ENCODE measurements around the gene EFNB3. TPM values are rescaled to one million over a fixed set of nuclear protein-coding genes. Genes with fewer than 3 reads are reported as not detected.
A peak's percentile ranks its signal among the peaks of the same experiment; 100 is the strongest.

The EFNB3 gene
- total and polyA plus RNA-seq, 12 donors: 0.26 to 4.3 (median 1.2) TPM; not detected in 1

- intact Hi-C loops (cut with DNase I): no loop called here
- no peak overlapping the region for H3K4me3 ChIP-seq
- H3K27ac ChIP-seq: no peak overlapping the region
- H3K9me3 ChIP-seq (replicated peaks in 1 of 3): no peaks in the 10 kb centered on the region
- WGBS, 4 donors: 78 to 91% (median 85%) methylated on average over 5 of the region's 5 CpGs
- no peak for DNase-seq
- no peaks in the 10 kb centered on the region for H3K4me1 ChIP-seq (replicated peaks in 1 of 2)
- H3K36me3 ChIP-seq (replicated peaks in 1 of 2): peaks cover 0 to 37% of the 10 kb centered on the region in 2 donors
- no peak for TF ChIP-seq POLR2A (IDR thresholded peaks at IDR 0.05)
- no peak for TF ChIP-seq CTCF (IDR thresholded peaks at IDR 0.05)
- no peaks in the 10 kb centered on the region for H3K27me3 ChIP-seq
Observed at GRCh38 chr17:7676533-7676932, 28.5 kb upstream of the EFNB3 start.

- H3K9me3 ChIP-seq (replicated peaks in 1 of 3): no peaks in the 10 kb centered on the region
- DNase-seq: no peak
- H3K4me1 ChIP-seq (replicated peaks in 1 of 2): no peaks in the 10 kb centered on the region
- intact Hi-C loops (cut with DNase I): no loop called here
- no peak for TF ChIP-seq POLR2A (IDR thresholded peaks at IDR 0.05)
- no peak for TF ChIP-seq CTCF (IDR thresholded peaks at IDR 0.05)
- H3K27me3 ChIP-seq: no peaks in the 10 kb centered on the region
- peaks cover 0 to 34% of the 10 kb centered on the region in 2 donors for H3K36me3 ChIP-seq (replicated peaks in 1 of 2)
- H3K4me3 ChIP-seq: no peak overlapping the region
- H3K27ac ChIP-seq: no peak overlapping the region
- 79 to 94% (median 85%) methylated on average over 10 of the region's 10 CpGs for WGBS, 4 donors
Observed at GRCh38 chr17:7677388-7678067, 27.5 kb upstream of the EFNB3 start.

- peaks cover 5 to 26% of the 10 kb centered on the region in 2 donors for H3K4me1 ChIP-seq (replicated peaks in 1 of 2)
- no peak for DNase-seq
- peak overlapping the region in 2 of 4 donors; percentile 83 to 99 for H3K4me3 ChIP-seq
- no peaks in the 10 kb centered on the region for H3K9me3 ChIP-seq (replicated peaks in 1 of 3)
- peak overlapping the region; percentile 86 to 98 (median 97) for H3K27ac ChIP-seq
- TF ChIP-seq CTCF (IDR thresholded peaks at IDR 0.05): no peak
- TF ChIP-seq POLR2A (IDR thresholded peaks at IDR 0.05): no peak
- no peaks in the 10 kb centered on the region for H3K36me3 ChIP-seq (replicated peaks in 1 of 2)
- 56 to 66% (median 62%) methylated on average over 15 of the region's 15 CpGs for WGBS, 4 donors
- intact Hi-C loops (cut with DNase I): loop anchor here (5.0 to 10.0 kb wide), 2 partner anchors 50 to 53 kb away; partner anchors contain the start of gene SHBG (in 2 of the 2)
- no peaks in the 10 kb centered on the region for H3K27me3 ChIP-seq
Observed at GRCh38 chr17:7684851-7685532, 20.0 kb upstream of the EFNB3 start.

GRCh38 chr17:7685533-7686221 lies 19.3 kb upstream of the EFNB3 start:
- no peaks in the 10 kb centered on the region for H3K36me3 ChIP-seq (replicated peaks in 1 of 2)
- peak overlapping the region; percentile 86 to 98 (median 97) for H3K27ac ChIP-seq
- 2 to 6% (median 4%) methylated on average over 39 to 44 of the region's 44 CpGs for WGBS, 4 donors

More at GRCh38 chr17:7685533-7686221, 19.3 kb upstream of the EFNB3 start:
- Histone ChIP-seq H3K9me3 (replicated peaks in 1 of 3) (no peaks in the 10 kb centered on the region), H3K4me3 (peak overlapping the region in 3 of 4 donors; percentile 83 to 99 (median 94)), H3K4me1 (replicated peaks in 1 of 2) (peaks cover 5 to 26% of the 10 kb centered on the region in 2 donors), H3K27me3 (no peaks in the 10 kb centered on the region)
- DNase-seq: peak; percentile 92 to 96 (median 93)
- TF ChIP-seq POLR2A (IDR thresholded peaks at IDR 0.05) (peak in 1 of 2 donors; percentile 65), CTCF (IDR thresholded peaks at IDR 0.05) (no peak)
- intact Hi-C loops (cut with DNase I): loop anchor here (5.0 to 10.0 kb wide), 2 partner anchors 51 to 53 kb away; partner anchors contain the start of gene SHBG (in 2 of the 2)
